GM12878 (cell line): ENCODE measurements around the gene METTL27. TPM values are rescaled to one million over a fixed set of nuclear protein-coding genes. Genes with fewer than 3 reads are reported as not detected.
"Not testable (repeated sequence)": the region's sequence is repeated elsewhere in the genome, so short reads cannot be mapped to it uniquely, and the experiment has no call there.

Source experiments
- ATAC-seq: fragments of 200-7000 bp; cut with Tn5 transposase; 3 replicates; pipeline ENCODE4 v1.9.1; 2020; ENCODE audit warnings: mild to moderate bottlenecking, moderate library complexity
- BruUV-seq: library from RNA; stranded (reverse); fragments of 400-500 nt; replicated peaks from 2 replicates; lab custom pipeline; 2021; lab: Mats Ljungman, UMichigan
- CTCF ChIA-PET: fragments of 300-600 bp; sonication (Branson Sonifier 250); formaldehyde crosslinking; extraction: SDS; loops from one replicate; lab custom pipeline; 2021; ENCODE audit warnings: inconsistent platforms; lab: Yijun Ruan, JAX
- POLR2A ChIA-PET: fragments of 350-600 bp; formaldehyde crosslinking; extraction: SDS; loops from one replicate; lab custom pipeline; 2021; ENCODE audit warnings: inconsistent platforms; lab: Charles Lee
- RAD21 ChIA-PET: fragments of 300-600 bp; sonication (Branson Sonifier 250); formaldehyde crosslinking; loops from one replicate; lab custom pipeline; 2023; ENCODE audit warnings: antibody characterized with exemption; ENCODE audit not compliant: unreplicated experiment; lab: Charles Lee
- SMC1A ChIA-PET: fragments of 300-600 bp; sonication (Branson Sonifier 250); formaldehyde crosslinking; loops from one replicate; lab custom pipeline; 2023; ENCODE audit not compliant: unreplicated experiment, uncharacterized antibody; lab: Charles Lee
- DNase-seq: peaks from one replicate; pipeline ENCODE4 v3.0.0-alpha.2; 2011; ENCODE audit warnings: low read depth, low spot score
- FAIRE-seq: peaks from 3 replicates; lab custom pipeline; 2011; peaks lifted over from hg19 to GRCh38; lab: Jason Lieb, UNC
- H2AFZ ChIP-seq: 2 replicates; pipeline ENCODE4 v1.6.0; 2011; ENCODE audit warnings: low read depth, low read length, control low read depth; ENCODE audit not compliant: control insufficient read depth
- H3K27ac ChIP-seq: 2 replicates; pipeline ENCODE4 v1.5.1; 2011; ENCODE audit warnings: control low read depth; ENCODE audit not compliant: control insufficient read depth, insufficient read depth
- H3K27me3 ChIP-seq, 2 experiments: replicated peaks in 1 of 2; 2 replicates each; pipeline versions ENCODE4 v1.6.0 to v1.6.1; 2011; ENCODE audit warnings: low read length in 1 of 2; ENCODE audit not compliant: control insufficient read depth in 2 of 2, insufficient read depth in 2 of 2
- H3K36me3 ChIP-seq, 2 experiments: 2 replicates each; pipeline ENCODE4 v1.5.1; 2011; ENCODE audit warnings: low read length in 1 of 2; ENCODE audit not compliant: control insufficient read depth in 2 of 2, insufficient read depth in 2 of 2
- H3K4me1 ChIP-seq: 2 replicates; pipeline ENCODE4 v1.6.1; 2011; ENCODE audit warnings: mild to moderate bottlenecking, low read length, moderate library complexity, mixed read lengths; ENCODE audit not compliant: control insufficient read depth, insufficient read depth
- H3K4me2 ChIP-seq: 2 replicates; pipeline ENCODE4 v1.6.0; 2011; ENCODE audit warnings: control low read depth; ENCODE audit not compliant: control insufficient read depth, insufficient read depth
- H3K4me3 ChIP-seq: fragments of 200-600 bp; sonication (generic); 2 replicates; pipeline ENCODE4 v1.5.1; 2016
- H3K79me2 ChIP-seq: 2 replicates; pipeline ENCODE4 v1.6.0; 2011; ENCODE audit warnings: low read length; ENCODE audit not compliant: control insufficient read depth, insufficient read depth
- H3K9ac ChIP-seq: 2 replicates; pipeline ENCODE4 v1.8.0; 2011; ENCODE audit warnings: low read length, control low read depth, mixed read lengths; ENCODE audit not compliant: control insufficient read depth, insufficient read depth
- H3K9me3 ChIP-seq: replicated peaks from 3 replicates; pipeline ENCODE4 v1.5.1; 2011; ENCODE audit warnings: mild to moderate bottlenecking, low read length; ENCODE audit not compliant: control insufficient read depth, insufficient read depth
- H4K20me1 ChIP-seq: 2 replicates; pipeline ENCODE4 v1.6.0; 2011; ENCODE audit not compliant: control insufficient read depth, insufficient read depth
- ATF7 ChIP-seq: fragments of 450-650 bp; IDR thresholded peaks from 2 replicates; pipeline ENCODE4 v1.6.1; 2016; ENCODE audit warnings: low read depth, mild to moderate bottlenecking
- CREB1 ChIP-seq: IDR thresholded peaks from 2 replicates; pipeline ENCODE4 v1.6.1; 2012; ENCODE audit warnings: low read depth, mild to moderate bottlenecking, inconsistent platforms
- CREM ChIP-seq: IDR thresholded peaks from 2 replicates; pipeline ENCODE4 v1.6.1; 2014; ENCODE audit warnings: antibody characterized with exemption, low read depth
- PAX5 ChIP-seq: IDR thresholded peaks from 2 replicates; pipeline ENCODE4 v1.6.1; 2011; ENCODE audit warnings: low read depth, low read length, borderline replicate concordance
- PBX3 ChIP-seq: IDR thresholded peaks from 2 replicates; pipeline ENCODE4 v1.6.1; 2011; ENCODE audit warnings: mild to moderate bottlenecking, low read depth, low read length, moderate library complexity; ENCODE audit not compliant: insufficient replicate concordance
- PKNOX1 ChIP-seq: fragments of 450-650 bp; IDR thresholded peaks from 2 replicates; pipeline ENCODE4 v1.6.1; 2016; ENCODE audit warnings: mild to moderate bottlenecking
- RAD51 ChIP-seq: fragments of 450-650 bp; IDR thresholded peaks from 2 replicates; pipeline ENCODE4 v1.6.1; 2016; ENCODE audit warnings: moderate library complexity, mild to moderate bottlenecking, inconsistent platforms
- RELB ChIP-seq: fragments of 450-650 bp; IDR thresholded peaks from 2 replicates; pipeline ENCODE4 v1.6.1; 2017; ENCODE audit warnings: low read depth, mild to moderate bottlenecking, moderate library complexity
- SPI1 ChIP-seq: IDR thresholded peaks from 2 replicates; pipeline ENCODE4 v1.6.1; 2011; ENCODE audit warnings: low read depth, mild to moderate bottlenecking, low read length, moderate library complexity, borderline replicate concordance; ENCODE audit not compliant: insufficient read depth
- USF1 ChIP-seq: IDR thresholded peaks from 2 replicates; pipeline ENCODE4 v1.6.1; 2011; ENCODE audit warnings: borderline replicate concordance, low read depth, mild to moderate bottlenecking, moderate library complexity, mixed read lengths, low read length; ENCODE audit not compliant: insufficient read depth; ENCODE audit errors: extremely low read length
- WGBS: methylation state at CpG from one replicate; pipeline ENCODE4 v1.1.6; 2016; ENCODE audit warnings: low lambda C conversion rate; ENCODE audit not compliant: insufficient replicate concordance, insufficient coverage; ENCODE audit errors: missing lambda C conversion rate; 5-methylcytosine and 5-hydroxymethylcytosine counted together
- in situ Hi-C: fragments of 300-500 bp; cut with MboI; formaldehyde crosslinking; loops from 9 replicates; pipeline ENCODE4 v1.14.3; 2018; ENCODE audit warnings: mixed read lengths
- intact Hi-C: fragments of 100-400 bp; cut with micrococcal nuclease; formaldehyde crosslinking; loops from one replicate; pipeline ENCODE4 v1.14.2; 2022; ENCODE audit not compliant: unreplicated experiment
- polyA plus RNA-seq, 11 experiments: library from polyadenylated mRNA; depleted of rRNA in 4 of 11; unstranded in 6 of 11; stranded (reverse) in 5 of 11; fragments of >200 nt; fragmentation: Nextera tagmentation in 4 of 11; fragmentation: Illumina TruSeq in 1 of 11; extraction: Ambion mirVana in 4 of 11; extraction: Trizol in 1 of 11; gene quantifications; 1 replicate in 1 of 11; 2 replicates in 10 of 11; pipeline versions ENCODE4 v1.2.1 to v1.2.3, GENCODE V29; 2011 to 2016; ENCODE audit warnings: inconsistent platforms in 2 of 11, missing spikeins in 2 of 11, low read depth in 1 of 11
- total RNA-seq, 4 experiments: library from RNA; depleted of rRNA in 3 of 4; stranded (reverse); fragments of >200 nt in 3 of 4; fragmentation: Illumina TruSeq in 1 of 4; extraction: Trizol in 1 of 4; gene quantifications; 2 replicates each; pipeline versions ENCODE4 v1.2.1 to v1.2.3, GENCODE V29; 2013 to 2021

METTL27 gene
- total and polyA plus RNA-seq, 10 of the 15 experiments (the other 5 are each of a cell fraction or from before 2014, with no cell fraction given) = 0.10 to 3.4 (median 0.68) TPM

GRCh38 chr7:73845701-73846195, 3.4 kb upstream of the METTL27 start:
- SMC1A ChIA-PET, ATAC-seq, H3K9me3 ChIP-seq, POLR2A ChIA-PET, BruUV-seq, H3K36me3 ChIP-seq, RAD21 ChIA-PET, intact Hi-C loops, H4K20me1 ChIP-seq, in situ Hi-C loops, H3K9ac ChIP-seq, H3K79me2 ChIP-seq, H3K27me3 ChIP-seq, FAIRE-seq: not testable (repeated sequence)
- DNase-seq = peak; percentile 53
- WGBS = 26% methylated on average over 12 of the region's 12 CpGs
- H3K27ac ChIP-seq = peak overlapping the region; percentile 72
- peak overlapping the region; percentile 61 for H2AFZ ChIP-seq
- peaks cover 26% of the 10 kb centered on the region for H3K4me1 ChIP-seq
- CTCF ChIA-PET = interaction anchor here (1.0 kb wide), 1 partner anchor 181 kb away, joined by 3 read pairs; no protein-coding TSS in a partner anchor
- peak overlapping the region; percentile 64 for H3K4me2 ChIP-seq
- H3K4me3 ChIP-seq = 0 out of 2 replicates have a peak overlapping the region, but pooled peaks have one; percentile 23
- TF ChIP-seq PKNOX1 (peak; percentile 90), PAX5 (0 out of 2 replicates have a peak, but pooled peaks have one; percentile 33), RELB (0 out of 2 replicates have a peak, but pooled peaks have one; percentile 15), USF1 (peak; percentile 45), CREM (peak; percentile 27; the same call in 1 of the 2 replicates), PBX3 (peak; percentile 72), SPI1 (peak; percentile 50; the same call in 1 of the 2 replicates), CREB1 (0 out of 2 replicates have a peak, but pooled peaks have one; percentile 34), ATF7 (peak; percentile 53), RAD51 (peak; percentile 75)
